Activated naive CD8-positive, alpha-beta T cell treated with anti-CD3 and anti-CD28 coated beads, Interleukin-2, amount 50 U/mL, for 24 hours (primary cell): ENCODE results near the gene P2RX1.

ENCODE experiments used
- ATAC-seq: fragments of 150-1000 bp; cut with Tn5 transposase; one replicate; pipeline ENCODE4 v1.10.0; 2021
- DNase-seq: peaks from one replicate; pipeline ENCODE4 v3.0.0; 2021
- H3K27ac Mint-ChIP-seq: one replicate; pipeline ENCODE4 v1.8.0; 2021; ENCODE audit warnings: mild to moderate bottlenecking, mixed read lengths
- H3K27me3 Mint-ChIP-seq: one replicate; pipeline ENCODE4 v1.8.0; 2021; ENCODE audit warnings: mixed read lengths
- H3K36me3 Mint-ChIP-seq: one replicate; pipeline ENCODE4 v1.8.0; 2021; ENCODE audit warnings: low read depth, mixed read lengths
- H3K4me1 Mint-ChIP-seq: one replicate; pipeline ENCODE4 v1.8.0; 2021; ENCODE audit warnings: mixed read lengths
- H3K4me3 Mint-ChIP-seq: one replicate; pipeline ENCODE4 v1.8.0; 2021; ENCODE audit warnings: mild to moderate bottlenecking, moderate library complexity, mixed read lengths
- H3K9me3 Mint-ChIP-seq: one replicate; pipeline ENCODE4 v1.8.0; 2021; ENCODE audit warnings: mixed read lengths

P2RX1 gene

GRCh38 chr17:3910420-3911270, 5.6 kb downstream of the P2RX1 start:
- H3K4me3 Mint-ChIP-seq: peak overlapping the region; percentile 66
- peaks cover 45% of the 10 kb centered on the region for H3K4me1 Mint-ChIP-seq
- H3K9me3 Mint-ChIP-seq: no peaks in the 10 kb centered on the region
- peak overlapping the region; percentile 72 for H3K27ac Mint-ChIP-seq
- H3K27me3 Mint-ChIP-seq: peaks cover 2% of the 10 kb centered on the region
- H3K36me3 Mint-ChIP-seq: no peaks in the 10 kb centered on the region
- no peak for ATAC-seq
- DNase-seq: no peak

GRCh38 chr17:3909257-3909656, 7.0 kb downstream of the P2RX1 start:
- H3K4me3 Mint-ChIP-seq: no peak overlapping the region
- H3K27me3 Mint-ChIP-seq: peaks cover 2% of the 10 kb centered on the region
- no peaks in the 10 kb centered on the region for H3K9me3 Mint-ChIP-seq
- no peak overlapping the region for H3K27ac Mint-ChIP-seq
- no peak for DNase-seq
- peaks cover 37% of the 10 kb centered on the region for H3K4me1 Mint-ChIP-seq
- ATAC-seq: no peak
- H3K36me3 Mint-ChIP-seq: no peaks in the 10 kb centered on the region

- ATAC-seq (no peak), DNase-seq (no peak)
- H3K9me3 Mint-ChIP-seq: no peaks in the 10 kb centered on the region
- H3K36me3 Mint-ChIP-seq: no peaks in the 10 kb centered on the region
- no peak overlapping the region for H3K4me3 Mint-ChIP-seq
- no peak overlapping the region for H3K27ac Mint-ChIP-seq
- H3K27me3 Mint-ChIP-seq: peaks cover 1% of the 10 kb centered on the region
- H3K4me1 Mint-ChIP-seq: peaks cover 26% of the 10 kb centered on the region
Observed at GRCh38 chr17:3907483-3908216, 8.6 kb downstream of the P2RX1 start.

GRCh38 chr17:3906881-3907280, 9.4 kb downstream of the P2RX1 start:
- DNase-seq (no peak), ATAC-seq (no peak)
- H3K27me3 Mint-ChIP-seq: no peaks in the 10 kb centered on the region
- no peak overlapping the region for H3K27ac Mint-ChIP-seq
- no peak overlapping the region for H3K4me3 Mint-ChIP-seq
- H3K4me1 Mint-ChIP-seq: peaks cover 20% of the 10 kb centered on the region
- H3K9me3 Mint-ChIP-seq: no peaks in the 10 kb centered on the region
- no peaks in the 10 kb centered on the region for H3K36me3 Mint-ChIP-seq

- H3K9me3 Mint-ChIP-seq: no peaks in the 10 kb centered on the region
- no peak overlapping the region for H3K27ac Mint-ChIP-seq
- H3K27me3 Mint-ChIP-seq: no peaks in the 10 kb centered on the region
- H3K36me3 Mint-ChIP-seq: no peaks in the 10 kb centered on the region
- ATAC-seq: peak; percentile 12
- H3K4me3 Mint-ChIP-seq: no peak overlapping the region
- peaks cover 2% of the 10 kb centered on the region for H3K4me1 Mint-ChIP-seq
- DNase-seq: no peak
Observed at GRCh38 chr17:3905017-3905520, 11.2 kb downstream of the P2RX1 start.

- Mint-ChIP-seq H3K27me3 (no peaks in the 10 kb centered on the region), H3K4me3 (no peak overlapping the region), H3K9me3 (no peaks in the 10 kb centered on the region), H3K27ac (no peak overlapping the region), H3K36me3 (no peaks in the 10 kb centered on the region), H3K4me1 (peaks cover 2% of the 10 kb centered on the region)
- peak; percentile 63 for ATAC-seq
- DNase-seq: peak; percentile 29
Observed at GRCh38 chr17:3904501-3904900, 11.8 kb downstream of the P2RX1 start.

DNA sequence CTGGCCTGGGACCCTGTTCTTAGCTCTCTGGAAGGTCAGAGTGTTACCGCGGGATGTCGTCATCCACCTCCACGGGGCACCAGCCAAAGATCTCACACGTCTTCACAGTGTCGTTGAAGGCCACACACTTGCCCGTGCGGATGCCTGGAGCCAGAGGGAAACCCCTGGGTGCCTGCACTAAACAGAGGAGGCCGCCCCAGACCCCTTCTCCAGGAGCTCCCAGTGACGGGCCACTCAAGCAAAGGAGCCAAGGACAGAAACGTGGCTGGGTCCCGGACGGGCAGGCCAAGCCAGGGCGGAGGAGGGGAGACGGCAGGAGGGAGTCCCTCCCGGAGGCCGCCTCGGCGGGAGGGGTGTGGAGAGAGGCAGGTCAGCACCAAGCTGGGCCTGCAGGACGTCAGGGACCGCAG, 12.4 kb downstream of the P2RX1 start:
- peaks cover 2% of the 10 kb centered on the region for H3K4me1 Mint-ChIP-seq
- no peaks in the 10 kb centered on the region for H3K9me3 Mint-ChIP-seq
- H3K4me3 Mint-ChIP-seq: no peak overlapping the region
- ATAC-seq (no peak), DNase-seq (no peak)
- no peaks in the 10 kb centered on the region for H3K27me3 Mint-ChIP-seq
- no peaks in the 10 kb centered on the region for H3K36me3 Mint-ChIP-seq
- H3K27ac Mint-ChIP-seq: peak overlapping the region; percentile 49

GRCh38 chr17:3903051-3903825, 13.0 kb downstream of the P2RX1 start:
- ATAC-seq: no peak
- no peak overlapping the region for H3K4me3 Mint-ChIP-seq
- H3K36me3 Mint-ChIP-seq: no peaks in the 10 kb centered on the region
- no peak overlapping the region for H3K27ac Mint-ChIP-seq
- H3K9me3 Mint-ChIP-seq: no peaks in the 10 kb centered on the region
- H3K4me1 Mint-ChIP-seq: peaks cover 2% of the 10 kb centered on the region
- H3K27me3 Mint-ChIP-seq: no peaks in the 10 kb centered on the region
- DNase-seq: no peak

- Mint-ChIP-seq H3K27ac (no peak overlapping the region), H3K9me3 (no peaks in the 10 kb centered on the region), H3K4me3 (no peak overlapping the region), H3K27me3 (no peaks in the 10 kb centered on the region), H3K36me3 (no peaks in the 10 kb centered on the region), H3K4me1 (peaks cover 2% of the 10 kb centered on the region)
- no peak for DNase-seq
- ATAC-seq: no peak
Observed at GRCh38 chr17:3900646-3901045, 15.6 kb downstream of the P2RX1 start.

- no peaks in the 10 kb centered on the region for H3K9me3 Mint-ChIP-seq
Observed at GRCh38 chr17:3897731-3898130, 18.5 kb downstream of the P2RX1 start.

DNA sequence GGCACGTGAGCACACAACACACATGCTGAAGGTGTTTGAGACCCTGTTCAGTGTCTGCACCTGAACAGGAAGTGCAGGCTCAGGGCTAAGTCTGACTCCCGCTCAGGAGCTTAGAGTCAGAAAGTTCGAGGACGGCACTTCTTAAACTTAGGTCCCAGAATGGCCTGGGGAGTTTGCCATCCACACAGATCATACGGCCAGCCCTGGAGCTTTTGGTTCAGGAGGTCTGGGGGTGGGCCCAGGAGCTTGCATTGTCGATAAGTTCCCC, 19.4 kb downstream of the P2RX1 start:
- Mint-ChIP-seq H3K4me3 (no peak overlapping the region), H3K9me3 (no peaks in the 10 kb centered on the region), H3K27me3 (no peaks in the 10 kb centered on the region), H3K36me3 (no peaks in the 10 kb centered on the region), H3K4me1 (peaks cover 11% of the 10 kb centered on the region), H3K27ac (no peak overlapping the region)
- no peak for ATAC-seq
- DNase-seq: no peak

More at GRCh38 chr17:3897731-3898130, 18.5 kb downstream of the P2RX1 start:
- Mint-ChIP-seq H3K4me3 (no peak overlapping the region), H3K27ac (no peak overlapping the region), H3K4me1 (peaks cover 8% of the 10 kb centered on the region), H3K27me3 (no peaks in the 10 kb centered on the region), H3K36me3 (no peaks in the 10 kb centered on the region)
- no peak for ATAC-seq
- no peak for DNase-seq

DNA sequence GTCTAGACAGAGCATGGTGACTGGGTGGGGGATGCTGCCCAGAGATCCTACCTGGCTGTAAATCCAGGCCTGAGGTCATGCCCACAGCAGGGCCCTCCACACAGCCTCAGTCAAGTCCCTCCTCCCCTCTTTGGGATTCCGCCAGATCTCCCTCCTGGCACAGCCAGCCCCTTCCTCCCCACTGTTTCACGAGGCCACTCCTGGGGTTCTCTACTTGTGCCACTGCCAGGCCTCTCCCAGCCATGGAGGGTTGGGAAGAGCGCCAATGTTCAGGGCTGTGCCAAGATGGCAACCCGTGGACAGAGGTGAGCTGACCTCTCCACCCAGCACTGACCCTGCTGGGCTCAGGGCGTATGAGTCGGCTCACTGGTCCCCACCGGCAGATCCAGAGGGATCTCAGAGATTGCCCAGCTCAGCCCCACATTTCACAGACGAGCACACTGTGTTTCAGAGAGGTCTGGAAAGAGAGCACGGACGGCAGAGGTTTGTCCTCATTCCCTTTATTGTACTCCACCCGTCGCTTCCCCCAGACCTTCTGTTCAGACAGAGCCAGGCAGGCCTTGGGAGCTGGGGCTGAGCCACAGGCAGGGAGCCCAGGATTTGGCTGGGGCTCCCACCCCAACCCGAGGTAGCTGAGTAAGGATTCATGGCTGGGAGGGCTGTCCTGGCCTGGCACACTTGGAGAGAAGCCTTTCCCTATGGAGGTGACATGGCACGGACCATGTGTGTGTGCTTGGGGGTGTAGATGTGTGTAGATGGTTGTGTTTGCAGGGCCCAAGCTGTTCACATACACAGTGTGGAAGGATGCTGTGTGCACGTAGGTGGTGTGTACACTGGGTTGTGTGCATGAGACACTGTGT, 19.9 kb downstream of the P2RX1 start:
- Mint-ChIP-seq H3K27me3 (no peaks in the 10 kb centered on the region), H3K4me1 (peaks cover 16% of the 10 kb centered on the region), H3K4me3 (no peak overlapping the region), H3K27ac (no peak overlapping the region), H3K9me3 (no peaks in the 10 kb centered on the region), H3K36me3 (no peaks in the 10 kb centered on the region)
- DNase-seq (no peak), ATAC-seq (no peak)

GRCh38 chr17:3895354-3895753, 20.9 kb downstream of the P2RX1 start:
- Mint-ChIP-seq H3K27me3 (no peaks in the 10 kb centered on the region), H3K4me3 (no peak overlapping the region), H3K36me3 (no peaks in the 10 kb centered on the region), H3K27ac (no peak overlapping the region), H3K4me1 (peaks cover 24% of the 10 kb centered on the region), H3K9me3 (no peaks in the 10 kb centered on the region)
- no peak for DNase-seq
- no peak for ATAC-seq

DNA sequence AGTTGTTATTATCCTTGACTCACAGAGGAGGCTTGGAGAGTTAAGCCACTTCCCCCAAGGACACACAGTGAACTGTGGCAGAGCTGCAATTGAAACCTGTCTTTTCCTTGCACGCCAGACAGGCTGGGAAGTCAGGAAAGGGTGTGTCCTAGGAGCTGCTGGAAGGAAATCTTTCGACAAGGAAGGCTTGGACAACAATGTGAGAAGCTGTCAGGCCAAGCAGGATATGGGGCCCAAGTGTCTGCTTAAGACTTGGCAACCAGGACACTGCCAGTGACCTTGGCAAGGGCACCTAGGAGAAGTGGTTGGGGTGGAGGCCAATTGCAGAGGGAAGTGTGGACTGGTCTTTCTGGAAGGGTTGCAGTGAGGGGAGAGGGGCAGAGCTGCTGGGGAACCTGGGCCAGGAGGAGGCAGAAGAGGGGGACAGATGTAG, 21.3 kb downstream of the P2RX1 start:
- DNase-seq (no peak), ATAC-seq (no peak)
- Mint-ChIP-seq H3K4me1 (peaks cover 28% of the 10 kb centered on the region), H3K27me3 (no peaks in the 10 kb centered on the region), H3K4me3 (no peak overlapping the region), H3K36me3 (no peaks in the 10 kb centered on the region), H3K27ac (no peak overlapping the region), H3K9me3 (no peaks in the 10 kb centered on the region)
